ENCODE results near the gene MIEF1.

MIEF1 gene

GRCh38 chr22:39502109-39502788, at the start of gene MIEF1:
MIEF1 (plus strand) TSS chr22:39502290; CDS start chr22:39511295, 9,005 bp downstream.
- DNase-seq = peak; percentile 93

GRCh38 chr22:39452740-39453040, 49.4 kb upstream of the MIEF1 start:
- no peak for DNase-seq

GRCh38 chr22:39453765-39454378, 48.2 kb upstream of the MIEF1 start:
- DNase-seq = no peak

GRCh38 chr22:39454385-39454871, 47.7 kb upstream of the MIEF1 start:
- DNase-seq = no peak

GRCh38 chr22:39456522-39457197, 45.4 kb upstream of the MIEF1 start, which contains the start of gene MGAT3:
MGAT3 (plus strand) TSS chr22:39457012; CDS start chr22:39487348, 30,336 bp downstream.
- DNase-seq = no peak

GRCh38 chr22:39457198-39457555, 44.9 kb upstream of the MIEF1 start:
- no peak for DNase-seq

- no peak for DNase-seq
Observed at GRCh38 chr22:39457556-39458443, 44.3 kb upstream of the MIEF1 start.

- no peak for DNase-seq
Observed at GRCh38 chr22:39458444-39459083, 43.5 kb upstream of the MIEF1 start.

- no peak for DNase-seq
Observed at GRCh38 chr22:39459681-39460080, 42.4 kb upstream of the MIEF1 start.

GRCh38 chr22:39462443-39463221, 39.5 kb upstream of the MIEF1 start:
- no peak for DNase-seq

GRCh38 chr22:39463277-39463676, 38.8 kb upstream of the MIEF1 start:
- no peak for DNase-seq

GRCh38 chr22:39463931-39464390, 38.1 kb upstream of the MIEF1 start:
- no peak for DNase-seq

GRCh38 chr22:39466228-39467006, 35.7 kb upstream of the MIEF1 start:
- DNase-seq = no peak

GRCh38 chr22:39467390-39467895, 34.6 kb upstream of the MIEF1 start:
- no peak for DNase-seq

GRCh38 chr22:39468487-39469325, 33.4 kb upstream of the MIEF1 start:
- DNase-seq = no peak

- DNase-seq = no peak
Observed at GRCh38 chr22:39469326-39469680, 32.8 kb upstream of the MIEF1 start.

- no peak for DNase-seq
Observed at GRCh38 chr22:39469681-39470450, 32.2 kb upstream of the MIEF1 start.

GRCh38 chr22:39470451-39471291, 31.4 kb upstream of the MIEF1 start:
- no peak for DNase-seq
